Tibial nerve (tissue), 4 donors: ENCODE data around the gene PADI1. TPM values are rescaled to one million over a fixed set of nuclear protein-coding genes. Genes with fewer than 3 reads are reported as not detected.

Source experiments
- DNase-seq, 2 donors: peaks; one replicate each; pipeline ENCODE4 v3.0.0-alpha.2; 2019; ENCODE audit warnings: low spot score in 2 of 2
- H3K27ac ChIP-seq, 4 donors: fragments of 200-600 bp; sonication (generic) in 3 of 4; one replicate each; pipeline ENCODE4 v1.5.1; 2017 to 2019; ENCODE audit warnings: mild to moderate bottlenecking in 1 of 4
- H3K27me3 ChIP-seq, 2 donors: fragments of 200-600 bp; sonication (generic) in 1 of 2; one replicate each; pipeline versions ENCODE4 v1.5.1 to v1.6.0; 2017 to 2019
- H3K36me3 ChIP-seq, 3 donors: fragments of 200-600 bp; sonication (generic); one replicate each; pipeline ENCODE4 v1.5.1; 2018 to 2019
- H3K4me1 ChIP-seq, 4 donors: fragments of 200-600 bp; sonication (generic) in 3 of 4; one replicate each; pipeline ENCODE4 v1.5.1; 2017 to 2019
- H3K4me3 ChIP-seq, 4 donors: fragments of 200-600 bp; sonication (generic) in 3 of 4; one replicate each; pipeline ENCODE4 v1.5.1; 2017 to 2019; ENCODE audit warnings: mild to moderate bottlenecking in 1 of 4, moderate library complexity in 1 of 4
- H3K9me3 ChIP-seq, 4 donors: fragments of 200-600 bp; sonication (generic) in 3 of 4; one replicate each; pipeline ENCODE4 v1.5.1; 2017 to 2019
- CTCF ChIP-seq, 5 experiments: fragments of 200-600 bp in 3 of 5; fragments of 450-650 bp in 2 of 5; sonication (generic) in 3 of 5; IDR thresholded peaks; one replicate each; pipeline ENCODE4 v1.5.1; 2016 to 2019; ENCODE audit warnings: antibody characterized with exemption in 5 of 5, mild to moderate bottlenecking in 3 of 5, moderate library complexity in 2 of 5
- EP300 ChIP-seq, 2 donors: sonication (generic); formaldehyde crosslinking; IDR thresholded peaks; one replicate each; pipeline ENCODE4 v1.6.1; 2017; ENCODE audit warnings: antibody characterized with exemption in 2 of 2, mild to moderate bottlenecking in 1 of 2
- POLR2A ChIP-seq, 2 donors: fragments of 450-650 bp; IDR thresholded peaks; one replicate each; pipeline ENCODE4 v1.6.1; 2017; ENCODE audit warnings: antibody characterized with exemption in 2 of 2, mild to moderate bottlenecking in 2 of 2, moderate library complexity in 2 of 2
- whole genome bisulfite sequencing, 2 donors: methylation state at CpG; one replicate each; pipeline ENCODE4 v1.1.5; 2018; 5-methylcytosine and 5-hydroxymethylcytosine counted together
- total RNA-seq, 4 donors: library from RNA; depleted of rRNA; stranded (reverse); fragments of >200 nt; gene quantifications; one replicate each; pipeline ENCODE4 v1.1.0, GENCODE V29; 2016

Gene PADI1
- total RNA-seq, 4 donors from 2014 or later: not detected

- WGBS, 2 donors: 82 to 84% methylated on average over 1 of the region's 1 CpG
- peaks cover 0 to 30% of the 10 kb centered on the region in 2 donors for H3K27me3 ChIP-seq
- no peak overlapping the region for H3K27ac ChIP-seq
- DNase-seq: no peak
- no peaks in the 10 kb centered on the region for H3K4me1 ChIP-seq
- H3K9me3 ChIP-seq: no peaks in the 10 kb centered on the region
- no peak overlapping the region for H3K4me3 ChIP-seq
- H3K36me3 ChIP-seq: no peaks in the 10 kb centered on the region
- TF ChIP-seq EP300 (IDR thresholded peaks at IDR 0.05): no peak
Measured at GRCh38 chr1:17243274-17243673, 38.3 kb downstream of the PADI1 start.

GRCh38 chr1:17244821-17245740 lies 40.2 kb downstream of the PADI1 start:
- 61 to 63% methylated on average over 14 of the region's 14 CpGs for WGBS, 2 donors
- H3K36me3 ChIP-seq: no peaks in the 10 kb centered on the region
- H3K27me3 ChIP-seq: peaks cover 0 to 26% of the 10 kb centered on the region in 2 donors
- no peak overlapping the region for H3K4me3 ChIP-seq
- DNase-seq: no peak
- H3K27ac ChIP-seq: no peak overlapping the region
- no peaks in the 10 kb centered on the region for H3K9me3 ChIP-seq
- no peak for TF ChIP-seq CTCF (IDR thresholded peaks at IDR 0.05)
- TF ChIP-seq POLR2A (IDR thresholded peaks at IDR 0.05): no peak
- no peak for TF ChIP-seq EP300 (IDR thresholded peaks at IDR 0.05)
- H3K4me1 ChIP-seq: no peaks in the 10 kb centered on the region

GRCh38 chr1:17245816-17246325 lies 40.9 kb downstream of the PADI1 start:
- Histone ChIP-seq H3K27ac (no peak overlapping the region), H3K9me3 (no peaks in the 10 kb centered on the region), H3K36me3 (no peaks in the 10 kb centered on the region), H3K27me3 (peaks cover 0 to 24% of the 10 kb centered on the region in 2 donors), H3K4me3 (no peak overlapping the region), H3K4me1 (no peaks in the 10 kb centered on the region)
- TF ChIP-seq CTCF (IDR thresholded peaks at IDR 0.05): no peak
- TF ChIP-seq EP300 (IDR thresholded peaks at IDR 0.05): no peak
- TF ChIP-seq POLR2A (IDR thresholded peaks at IDR 0.05): no peak
- no peak for DNase-seq
- WGBS, 2 donors: 62 to 72% methylated on average over 7 of the region's 7 CpGs

- no peak overlapping the region for H3K27ac ChIP-seq
- no peaks in the 10 kb centered on the region for H3K9me3 ChIP-seq
- no peak overlapping the region for H3K4me3 ChIP-seq
- 83 to 84% methylated on average over 2 of the region's 2 CpGs for WGBS, 2 donors
- DNase-seq: no peak
- H3K27me3 ChIP-seq: peaks cover 0 to 23% of the 10 kb centered on the region in 2 donors
- TF ChIP-seq POLR2A (IDR thresholded peaks at IDR 0.05): no peak
- TF ChIP-seq EP300 (IDR thresholded peaks at IDR 0.05): no peak
- no peak for TF ChIP-seq CTCF (IDR thresholded peaks at IDR 0.05)
- H3K36me3 ChIP-seq: no peaks in the 10 kb centered on the region
- H3K4me1 ChIP-seq: no peaks in the 10 kb centered on the region
Measured at GRCh38 chr1:17246971-17247370, 42.0 kb downstream of the PADI1 start.

GRCh38 chr1:17248781-17249180 lies 43.9 kb downstream of the PADI1 start, which contains the start of gene PADI3:
Gene PADI3, plus strand, starts transcription at chr1:17249098. Its CDS starts 40 bp downstream, at chr1:17249138.
- Histone ChIP-seq H3K4me3 (no peak within 1 kb of the TSS), H3K36me3 (no peaks in the 10 kb centered on the region), H3K27ac (no peak within 1 kb of the TSS), H3K27me3 (peaks cover 0 to 11% of the 10 kb centered on the region in 2 donors), H3K4me1 (no peaks in the 10 kb centered on the region), H3K9me3 (no peaks in the 10 kb centered on the region)
- no peak for TF ChIP-seq POLR2A (IDR thresholded peaks at IDR 0.05)
- TF ChIP-seq CTCF (IDR thresholded peaks at IDR 0.05): no peak
- no peak for TF ChIP-seq EP300 (IDR thresholded peaks at IDR 0.05)
- WGBS, 2 donors: 64 to 71% methylated on average over 9 of the region's 9 CpGs
- DNase-seq: no peak
